IMR-90 (cell line): ENCODE results near the gene COG1. TPM values are rescaled to one million over a fixed set of nuclear protein-coding genes. Genes with fewer than 3 reads are reported as not detected.

Source experiments
- BHLHE40 ChIP-seq: fragments of 150-350 bp; IDR thresholded peaks from 2 replicates; pipeline ENCODE4 v1.6.1; 2016; ENCODE audit warnings: mild to moderate bottlenecking, low read depth, low read length
- FOS ChIP-seq: fragments of 150-350 bp; IDR thresholded peaks from 2 replicates; pipeline ENCODE4 v1.6.1; 2016; ENCODE audit warnings: low read depth, low read length
- MAFK ChIP-seq: IDR thresholded peaks from 2 replicates; pipeline ENCODE4 v1.6.1; 2012; ENCODE audit warnings: low read depth, low read length, improper control_type of control experiment
- polyA plus RNA-seq, 3 experiments: library from polyadenylated mRNA; depleted of rRNA; stranded (reverse); fragments of >200 nt; gene quantifications; 2 replicates each; pipeline ENCODE4 v1.2.3, GENCODE V29; 2012; ENCODE audit warnings: low replicate concordance in 1 of 3
- total RNA-seq: library from RNA; depleted of rRNA; stranded (reverse); fragments of >200 nt; gene quantifications from 2 replicates; pipeline ENCODE4 v1.2.3, GENCODE V29; 2012

The COG1 gene
- total and polyA plus RNA-seq, 2 of the 4 experiments (the other 2 are of a cell fraction) = 18.3 to 35.1 TPM

- no peak for TF ChIP-seq BHLHE40
- no peak for TF ChIP-seq MAFK
- no peak for TF ChIP-seq FOS
Observed at GRCh38 chr17:73155410-73156165, 37.3 kb upstream of the COG1 start (continued).
